ENCODE data around the gene LRRC27. TPM values are rescaled to one million over a fixed set of nuclear protein-coding genes. Genes with fewer than 3 reads are reported as not detected.

LRRC27 gene
- total RNA-seq, 4 donors from 2014 or later, result 1.5 to 5.3 (median 2.4) TPM

GRCh38 chr10:132369636-132370185 lies 37.7 kb downstream of the LRRC27 start:
- DNase-seq, result no peak
- Histone ChIP-seq H3K9me3 (no peaks in the 10 kb centered on the region), H3K4me3 (no peak overlapping the region), H3K27me3 (no peaks in the 10 kb centered on the region), H3K4me1 (no peaks in the 10 kb centered on the region), H3K36me3 (peaks cover 2 to 22% (median 4%) of the 10 kb centered on the region in 3 donors), H3K27ac (no peak overlapping the region)
- whole genome bisulfite sequencing, 2 donors, result 71 to 85% methylated on average over 7 to 13 of the region's 13 CpGs
- intact Hi-C loops (cut with DNase I), result no loop called here
- no peak for TF ChIP-seq CTCF (IDR thresholded peaks at IDR 0.05)
- TF ChIP-seq POLR2A (IDR thresholded peaks at IDR 0.05), result no peak

GRCh38 chr10:132370426-132371340 lies 38.7 kb downstream of the LRRC27 start:
- no peak for TF ChIP-seq POLR2A (IDR thresholded peaks at IDR 0.05)
- no peak for TF ChIP-seq CTCF (IDR thresholded peaks at IDR 0.05)
- Histone ChIP-seq H3K36me3 (peaks cover 2 to 14% (median 4%) of the 10 kb centered on the region in 3 donors), H3K9me3 (no peaks in the 10 kb centered on the region), H3K27ac (no peak overlapping the region), H3K4me3 (no peak overlapping the region), H3K27me3 (no peaks in the 10 kb centered on the region), H3K4me1 (no peaks in the 10 kb centered on the region)
- DNase-seq, result no peak
- WGBS, 2 donors, result 90% methylated on average over 10 to 19 of the region's 31 CpGs
- intact Hi-C loops (cut with DNase I), result no loop called here

GRCh38 chr10:132371641-132372081 lies 39.7 kb downstream of the LRRC27 start:
- Histone ChIP-seq H3K36me3 (peaks cover 0 to 5% (median 2%) of the 10 kb centered on the region in 3 donors), H3K27me3 (no peaks in the 10 kb centered on the region), H3K4me1 (no peaks in the 10 kb centered on the region), H3K27ac (no peak overlapping the region), H3K4me3 (no peak overlapping the region), H3K9me3 (no peaks in the 10 kb centered on the region)
- TF ChIP-seq CTCF (IDR thresholded peaks at IDR 0.05) (peak in 2 of 6 experiments; percentile 6 to 21), POLR2A (IDR thresholded peaks at IDR 0.05) (no peak)
- no peak for DNase-seq
- intact Hi-C loops (cut with DNase I), result no loop called here
- 66 to 100% methylated on average over 1 to 3 of the region's 9 CpGs for WGBS, 2 donors

GRCh38 chr10:132372516-132373095 lies 40.6 kb downstream of the LRRC27 start:
- no peak for DNase-seq
- H3K4me3 ChIP-seq, result no peak overlapping the region

More at GRCh38 chr10:132372516-132373095, 40.6 kb downstream of the LRRC27 start:
- no peaks in the 10 kb centered on the region for H3K36me3 ChIP-seq
- no peaks in the 10 kb centered on the region for H3K27me3 ChIP-seq
- 85 to 92% methylated on average over 8 to 16 of the region's 16 CpGs for WGBS, 2 donors
- H3K4me1 ChIP-seq, result no peaks in the 10 kb centered on the region
- intact Hi-C loops (cut with DNase I), result no loop called here
- no peak overlapping the region for H3K27ac ChIP-seq
- TF ChIP-seq CTCF (IDR thresholded peaks at IDR 0.05), result no peak
- no peak for TF ChIP-seq POLR2A (IDR thresholded peaks at IDR 0.05)
- no peaks in the 10 kb centered on the region for H3K9me3 ChIP-seq

All from esophagus squamous epithelium (tissue), 5 donors.